GM18498 (cell line): ENCODE measurements around the gene FGF14.

Experiments used
- ATAC-seq: cut with Tn5 transposase; IDR thresholded peaks from one replicate; pipeline ENCODE4 v1.9.1; 2021; ENCODE audit warnings: mild to moderate bottlenecking, moderate library complexity; ENCODE audit not compliant: unreplicated experiment

Gene FGF14

GRCh38 chr13:101944521-101944920 lies 457.3 kb downstream of the FGF14 start:
- no peak for ATAC-seq

- no peak for ATAC-seq
Measured at GRCh38 chr13:101942535-101943157, 459.2 kb downstream of the FGF14 start.

GRCh38 chr13:101942038-101942437 lies 459.8 kb downstream of the FGF14 start:
- ATAC-seq: peak; percentile 68

- ATAC-seq: no peak
Measured at GRCh38 chr13:101941095-101941783, 460.6 kb downstream of the FGF14 start.

- ATAC-seq: no peak
Measured at GRCh38 chr13:101939370-101939769, 462.5 kb downstream of the FGF14 start.

- no peak for ATAC-seq
Measured at GRCh38 chr13:101935828-101936227, 466.0 kb downstream of the FGF14 start.

- ATAC-seq: no peak
Measured at GRCh38 chr13:101931186-101931585, 470.7 kb downstream of the FGF14 start.

GRCh38 chr13:101930331-101930730 lies 471.5 kb downstream of the FGF14 start:
- no peak for ATAC-seq

- ATAC-seq: no peak
Measured at GRCh38 chr13:101925731-101926130, 476.1 kb downstream of the FGF14 start.

- no peak for ATAC-seq
Measured at GRCh38 chr13:101919541-101920181, 482.2 kb downstream of the FGF14 start.

- ATAC-seq: no peak
Measured at GRCh38 chr13:101917833-101918661, 483.8 kb downstream of the FGF14 start.

- ATAC-seq: no peak
Measured at GRCh38 chr13:101917475-101917810, 484.4 kb downstream of the FGF14 start.

GRCh38 chr13:101916775-101917474 lies 484.9 kb downstream of the FGF14 start:
- ATAC-seq: no peak

GRCh38 chr13:101916108-101916774 lies 485.6 kb downstream of the FGF14 start:
- ATAC-seq: no peak

- ATAC-seq: no peak
Measured at GRCh38 chr13:101915755-101916107, 486.1 kb downstream of the FGF14 start.

- ATAC-seq: no peak
Measured at GRCh38 chr13:101915331-101915730, 486.5 kb downstream of the FGF14 start.

- ATAC-seq: no peak
Measured at GRCh38 chr13:101911752-101912151, 490.1 kb downstream of the FGF14 start.

- ATAC-seq: no peak
Measured at GRCh38 chr13:101903890-101904289, 498.0 kb downstream of the FGF14 start.

- no peak for ATAC-seq
Measured at GRCh38 chr13:101898676-101899075, 503.2 kb downstream of the FGF14 start.

- no peak for ATAC-seq
Measured at GRCh38 chr13:101896541-101896940, 505.3 kb downstream of the FGF14 start.
